Loucy (cell line): Measurements from ENCODE around the gene ACAN.

Source experiments
- CTCF ChIP-seq: fragments of 200-600 bp; sonication (generic); conservative IDR thresholded peaks from 2 replicates; pipeline ENCODE4 v1.5.1; 2014; ENCODE audit warnings: mild to moderate bottlenecking, antibody characterized with exemption, low read length
- EZH2phosphoT487 ChIP-seq: fragments of 200-600 bp; IDR thresholded peaks from 2 replicates; pipeline ENCODE4 v1.6.1; 2018; ENCODE audit warnings: antibody characterized with exemption, mild to moderate bottlenecking, moderate library complexity, borderline replicate concordance

- TF ChIP-seq CTCF: no peak
- TF ChIP-seq EZH2phosphoT487: no peak
Observed at GRCh38 chr15:88759872-88760271, 43.4 kb upstream of the ACAN start.
